H1 (cell line): ENCODE measurements around the gene ZMYM4. TPM values are rescaled to one million over a fixed set of nuclear protein-coding genes. Genes with fewer than 3 reads are reported as not detected.

ENCODE experiments used
- ASH2L ChIP-seq: fragments of 200-600, 300-600 bp; sonication (generic); IDR thresholded peaks from one replicate; pipeline ENCODE4 v1.7.1; 2017; ENCODE audit warnings: low read length
- BACH1 ChIP-seq: IDR thresholded peaks from 2 replicates; pipeline ENCODE4 v1.6.1; 2012; ENCODE audit warnings: low read length, improper control_type of control experiment
- BRCA1 ChIP-seq: IDR thresholded peaks from 2 replicates; pipeline ENCODE4 v1.6.1; 2012; ENCODE audit warnings: low read depth, low read length, improper control_type of control experiment
- CTBP2 ChIP-seq: IDR thresholded peaks from 2 replicates; pipeline ENCODE4 v1.7.0; 2011; ENCODE audit warnings: borderline replicate concordance, mild to moderate bottlenecking, moderate library complexity, mixed read lengths, low read length; ENCODE audit not compliant: insufficient read depth, insufficient read length
- FOSL1 ChIP-seq: IDR thresholded peaks from 2 replicates; pipeline ENCODE4 v1.6.1; 2011; ENCODE audit warnings: mild to moderate bottlenecking, low read depth, low read length, moderate library complexity; ENCODE audit not compliant: insufficient read depth
- KDM1A ChIP-seq: fragments of 200-600, 300-600 bp; sonication (generic); IDR thresholded peaks from 2 replicates; pipeline ENCODE4 v1.7.1; 2016; ENCODE audit warnings: mild to moderate bottlenecking, low read length, borderline replicate concordance
- NANOG ChIP-seq: IDR thresholded peaks from 2 replicates; pipeline ENCODE4 v1.6.1; 2011; ENCODE audit warnings: low read length, low read depth, mild to moderate bottlenecking, inconsistent platforms; ENCODE audit not compliant: insufficient read depth, poor library complexity, severe bottlenecking
- POLR2A ChIP-seq, 2 experiments: IDR thresholded peaks; 1 replicate in 1 of 2; 2 replicates in 1 of 2; pipeline ENCODE4 v1.6.1; 2011; ENCODE audit warnings: low read depth in 2 of 2, low read length in 2 of 2, mild to moderate bottlenecking in 2 of 2; ENCODE audit errors: control extremely low read depth in 1 of 2
- POU5F1 ChIP-seq: IDR thresholded peaks from 2 replicates; pipeline ENCODE4 v1.6.1; 2011; ENCODE audit warnings: low read depth, mild to moderate bottlenecking, low read length, moderate library complexity
- RXRA ChIP-seq: IDR thresholded peaks from 2 replicates; pipeline ENCODE4 v1.6.1; 2011; ENCODE audit warnings: low read depth, mild to moderate bottlenecking, low read length, moderate library complexity; ENCODE audit not compliant: insufficient read depth
- SP4 ChIP-seq: IDR thresholded peaks from 2 replicates; pipeline ENCODE4 v1.6.1; 2012; ENCODE audit warnings: low read length, inconsistent platforms
- polyA plus RNA-seq, 7 experiments: library from polyadenylated mRNA; depleted of rRNA in 3 of 7; stranded (reverse) in 5 of 7; unstranded in 2 of 7; fragments of >200 nt in 5 of 7; fragments of 200-250 nt in 2 of 7; gene quantifications; 1 replicate in 5 of 7; 2 replicates in 1 of 7; 4 replicates in 1 of 7; pipeline versions ENCODE4 v1.2.1 to v1.2.3, GENCODE V29; 2011 to 2013; ENCODE audit warnings: missing spikeins in 2 of 7, mixed read lengths in 2 of 7
- total RNA-seq: library from RNA; stranded (reverse); fragmentation: NEBNext Ultra II Directional; extraction: Animal tissue kit (Norgen Biotek cat#: 25700); gene quantifications from 2 replicates; pipeline ENCODE4 v1.2.1, GENCODE V29; 2021
- TF ChIP-seq, protein P1 (sequence below): fragments of 300-600 bp; sonication (generic); IDR thresholded peaks from 2 replicates; pipeline ENCODE4 v1.7.1; 2012; ENCODE audit warnings: low read length, moderate library complexity, mild to moderate bottlenecking, inconsistent platforms; ENCODE audit not compliant: insufficient replicate concordance

The ZMYM4 gene
- total and polyA plus RNA-seq, 2 of the 8 experiments (the other 6 are each of a cell fraction or from before 2014, with no cell fraction given) = 16.7 to 81.3 TPM

DNA sequence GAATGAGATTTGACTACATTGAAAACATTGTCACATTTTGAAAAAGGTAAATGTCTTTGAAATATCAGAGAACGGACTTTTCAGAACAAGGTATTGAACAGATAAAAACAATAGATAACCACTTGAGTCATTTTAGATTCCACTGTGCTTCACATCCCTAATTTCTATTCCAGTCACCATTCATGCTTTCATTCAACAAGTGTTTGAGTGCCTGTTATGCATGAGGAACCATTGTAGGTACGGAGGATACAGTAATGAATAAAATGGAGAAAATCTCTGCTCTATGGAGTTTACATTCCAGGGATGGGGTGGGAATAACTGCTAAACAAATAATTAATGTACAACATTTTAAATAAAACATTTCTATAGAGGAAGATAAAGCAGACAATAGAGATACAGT is 26.3 kb downstream of the ZMYM4 start (continued):
- TF ChIP-seq, protein P1, sequence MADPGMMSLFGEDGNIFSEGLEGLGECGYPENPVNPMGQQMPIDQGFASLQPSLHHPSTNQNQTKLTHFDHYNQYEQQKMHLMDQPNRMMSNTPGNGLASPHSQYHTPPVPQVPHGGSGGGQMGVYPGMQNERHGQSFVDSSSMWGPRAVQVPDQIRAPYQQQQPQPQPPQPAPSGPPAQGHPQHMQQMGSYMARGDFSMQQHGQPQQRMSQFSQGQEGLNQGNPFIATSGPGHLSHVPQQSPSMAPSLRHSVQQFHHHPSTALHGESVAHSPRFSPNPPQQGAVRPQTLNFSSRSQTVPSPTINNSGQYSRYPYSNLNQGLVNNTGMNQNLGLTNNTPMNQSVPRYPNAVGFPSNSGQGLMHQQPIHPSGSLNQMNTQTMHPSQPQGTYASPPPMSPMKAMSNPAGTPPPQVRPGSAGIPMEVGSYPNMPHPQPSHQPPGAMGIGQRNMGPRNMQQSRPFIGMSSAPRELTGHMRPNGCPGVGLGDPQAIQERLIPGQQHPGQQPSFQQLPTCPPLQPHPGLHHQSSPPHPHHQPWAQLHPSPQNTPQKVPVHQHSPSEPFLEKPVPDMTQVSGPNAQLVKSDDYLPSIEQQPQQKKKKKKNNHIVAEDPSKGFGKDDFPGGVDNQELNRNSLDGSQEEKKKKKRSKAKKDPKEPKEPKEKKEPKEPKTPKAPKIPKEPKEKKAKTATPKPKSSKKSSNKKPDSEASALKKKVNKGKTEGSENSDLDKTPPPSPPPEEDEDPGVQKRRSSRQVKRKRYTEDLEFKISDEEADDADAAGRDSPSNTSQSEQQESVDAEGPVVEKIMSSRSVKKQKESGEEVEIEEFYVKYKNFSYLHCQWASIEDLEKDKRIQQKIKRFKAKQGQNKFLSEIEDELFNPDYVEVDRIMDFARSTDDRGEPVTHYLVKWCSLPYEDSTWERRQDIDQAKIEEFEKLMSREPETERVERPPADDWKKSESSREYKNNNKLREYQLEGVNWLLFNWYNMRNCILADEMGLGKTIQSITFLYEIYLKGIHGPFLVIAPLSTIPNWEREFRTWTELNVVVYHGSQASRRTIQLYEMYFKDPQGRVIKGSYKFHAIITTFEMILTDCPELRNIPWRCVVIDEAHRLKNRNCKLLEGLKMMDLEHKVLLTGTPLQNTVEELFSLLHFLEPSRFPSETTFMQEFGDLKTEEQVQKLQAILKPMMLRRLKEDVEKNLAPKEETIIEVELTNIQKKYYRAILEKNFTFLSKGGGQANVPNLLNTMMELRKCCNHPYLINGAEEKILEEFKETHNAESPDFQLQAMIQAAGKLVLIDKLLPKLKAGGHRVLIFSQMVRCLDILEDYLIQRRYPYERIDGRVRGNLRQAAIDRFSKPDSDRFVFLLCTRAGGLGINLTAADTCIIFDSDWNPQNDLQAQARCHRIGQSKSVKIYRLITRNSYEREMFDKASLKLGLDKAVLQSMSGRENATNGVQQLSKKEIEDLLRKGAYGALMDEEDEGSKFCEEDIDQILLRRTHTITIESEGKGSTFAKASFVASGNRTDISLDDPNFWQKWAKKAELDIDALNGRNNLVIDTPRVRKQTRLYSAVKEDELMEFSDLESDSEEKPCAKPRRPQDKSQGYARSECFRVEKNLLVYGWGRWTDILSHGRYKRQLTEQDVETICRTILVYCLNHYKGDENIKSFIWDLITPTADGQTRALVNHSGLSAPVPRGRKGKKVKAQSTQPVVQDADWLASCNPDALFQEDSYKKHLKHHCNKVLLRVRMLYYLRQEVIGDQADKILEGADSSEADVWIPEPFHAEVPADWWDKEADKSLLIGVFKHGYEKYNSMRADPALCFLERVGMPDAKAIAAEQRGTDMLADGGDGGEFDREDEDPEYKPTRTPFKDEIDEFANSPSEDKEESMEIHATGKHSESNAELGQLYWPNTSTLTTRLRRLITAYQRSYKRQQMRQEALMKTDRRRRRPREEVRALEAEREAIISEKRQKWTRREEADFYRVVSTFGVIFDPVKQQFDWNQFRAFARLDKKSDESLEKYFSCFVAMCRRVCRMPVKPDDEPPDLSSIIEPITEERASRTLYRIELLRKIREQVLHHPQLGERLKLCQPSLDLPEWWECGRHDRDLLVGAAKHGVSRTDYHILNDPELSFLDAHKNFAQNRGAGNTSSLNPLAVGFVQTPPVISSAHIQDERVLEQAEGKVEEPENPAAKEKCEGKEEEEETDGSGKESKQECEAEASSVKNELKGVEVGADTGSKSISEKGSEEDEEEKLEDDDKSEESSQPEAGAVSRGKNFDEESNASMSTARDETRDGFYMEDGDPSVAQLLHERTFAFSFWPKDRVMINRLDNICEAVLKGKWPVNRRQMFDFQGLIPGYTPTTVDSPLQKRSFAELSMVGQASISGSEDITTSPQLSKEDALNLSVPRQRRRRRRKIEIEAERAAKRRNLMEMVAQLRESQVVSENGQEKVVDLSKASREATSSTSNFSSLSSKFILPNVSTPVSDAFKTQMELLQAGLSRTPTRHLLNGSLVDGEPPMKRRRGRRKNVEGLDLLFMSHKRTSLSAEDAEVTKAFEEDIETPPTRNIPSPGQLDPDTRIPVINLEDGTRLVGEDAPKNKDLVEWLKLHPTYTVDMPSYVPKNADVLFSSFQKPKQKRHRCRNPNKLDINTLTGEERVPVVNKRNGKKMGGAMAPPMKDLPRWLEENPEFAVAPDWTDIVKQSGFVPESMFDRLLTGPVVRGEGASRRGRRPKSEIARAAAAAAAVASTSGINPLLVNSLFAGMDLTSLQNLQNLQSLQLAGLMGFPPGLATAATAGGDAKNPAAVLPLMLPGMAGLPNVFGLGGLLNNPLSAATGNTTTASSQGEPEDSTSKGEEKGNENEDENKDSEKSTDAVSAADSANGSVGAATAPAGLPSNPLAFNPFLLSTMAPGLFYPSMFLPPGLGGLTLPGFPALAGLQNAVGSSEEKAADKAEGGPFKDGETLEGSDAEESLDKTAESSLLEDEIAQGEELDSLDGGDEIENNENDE = no peak
- TF ChIP-seq KDM1A = no peak
- TF ChIP-seq RXRA = no peak
- TF ChIP-seq NANOG = no peak
- TF ChIP-seq POU5F1 = no peak
- no peak for TF ChIP-seq POLR2A (IDR thresholded peaks at IDR 0.05; ENCODE audit: control extremely low read depth in 1 of 2, low read depth in 2 of 2, low read length in 2 of 2)
- no peak for TF ChIP-seq BRCA1
- TF ChIP-seq FOSL1 = no peak
- no peak for TF ChIP-seq CTBP2
- no peak for TF ChIP-seq SP4
- TF ChIP-seq ASH2L = no peak
- TF ChIP-seq BACH1 = no peak
